AG10803 (cell line): Measurements from ENCODE around the gene RRAS.

Source experiments
- DNase-seq: peaks from one replicate; pipeline ENCODE4 v3.0.0; 2010; ENCODE audit warnings: low read depth
- H3K4me3 ChIP-seq: 2 replicates; pipeline ENCODE4 v1.5.1; 2011; ENCODE audit warnings: mild to moderate bottlenecking, low read length, control low read depth
- CTCF ChIP-seq: conservative IDR thresholded peaks from 2 replicates; pipeline ENCODE4 v1.5.1; 2011; ENCODE audit warnings: mild to moderate bottlenecking, low read length, control low read depth, inconsistent platforms

Gene RRAS

GRCh38 chr19:49587227-49587626 is 52.7 kb downstream of the RRAS start:
- TF ChIP-seq CTCF, result no peak
- H3K4me3 ChIP-seq, result no peak overlapping the region
- DNase-seq, result no peak
